Hematopoietic multipotent progenitor cell treated with erythropoietin and hydrocortisone succinate and interleukin-3 and kit ligand, for 15 days (in vitro differentiated cells): ENCODE results near the gene ABCF3.
A peak's percentile ranks its signal among the peaks of the same experiment; 100 is the strongest.

Experiments
- DNase-seq: peaks from one replicate; pipeline ENCODE4 v3.0.0-alpha.2; 2015; ENCODE audit warnings: low spot score

ABCF3 gene

GRCh38 chr3:184185461-184186183, 377 bp upstream of the ABCF3 start:
- DNase-seq = peak; percentile 100

GRCh38 chr3:184186902-184187207, 856 bp downstream of the ABCF3 start:
- DNase-seq = peak; percentile 22

GRCh38 chr3:184188080-184188479, 2.1 kb downstream of the ABCF3 start:
- no peak for DNase-seq

- DNase-seq = no peak
These were observed 3.4 kb downstream of the ABCF3 start for GRCh38 chr3:184189421-184189820.

- no peak for DNase-seq
These were observed 6.9 kb downstream of the ABCF3 start for GRCh38 chr3:184192889-184193288.

GRCh38 chr3:184193991-184194539, 8.1 kb downstream of the ABCF3 start:
- no peak for DNase-seq

- no peak for DNase-seq
These were observed 10.5 kb downstream of the ABCF3 start for GRCh38 chr3:184196536-184196935.

GRCh38 chr3:184198509-184198908, 12.5 kb downstream of the ABCF3 start:
- DNase-seq = no peak

GRCh38 chr3:184200825-184201224, 14.8 kb downstream of the ABCF3 start:
- DNase-seq = no peak

- DNase-seq = no peak
These were observed 17.5 kb downstream of the ABCF3 start for GRCh38 chr3:184203526-184203925.

GRCh38 chr3:184209146-184209923, 23.3 kb downstream of the ABCF3 start:
- DNase-seq = no peak

GRCh38 chr3:184211297-184211696, 25.3 kb downstream of the ABCF3 start:
- DNase-seq = no peak

- no peak for DNase-seq
These were observed 25.7 kb downstream of the ABCF3 start for GRCh38 chr3:184211718-184212117.

GRCh38 chr3:184218814-184219213, 32.8 kb downstream of the ABCF3 start:
- no peak for DNase-seq

- DNase-seq = no peak
These were observed 36.5 kb downstream of the ABCF3 start for GRCh38 chr3:184222521-184222920.

GRCh38 chr3:184223946-184224345, 37.9 kb downstream of the ABCF3 start:
- DNase-seq = no peak

- peak; percentile 65 for DNase-seq
These were observed 41.5 kb downstream of the ABCF3 start for GRCh38 chr3:184227481-184227935.

GRCh38 chr3:184228376-184229137, 42.6 kb downstream of the ABCF3 start:
- no peak for DNase-seq

- peak; percentile 41 for DNase-seq
These were observed 43.5 kb downstream of the ABCF3 start, which contains the start of gene VWA5B2 for GRCh38 chr3:184229394-184230080. TSS of gene VWA5B2 (plus strand) at chr3:184229585. CDS start at chr3:184230529, 944 bp downstream.

- DNase-seq = peak; percentile 22
These were observed 44.1 kb downstream of the ABCF3 start for GRCh38 chr3:184230081-184230602.
